GM18870 (cell line): ENCODE data around the gene SNRNP70.
"Not testable (repeated sequence)": the region's sequence is repeated elsewhere in the genome, so short reads cannot be mapped to it uniquely, and the experiment has no call there.

ENCODE experiments used
- ATAC-seq: cut with Tn5 transposase; IDR thresholded peaks from one replicate; pipeline ENCODE4 v1.9.1; 2021; ENCODE audit warnings: moderate library complexity; ENCODE audit not compliant: unreplicated experiment

The SNRNP70 gene, protein sequence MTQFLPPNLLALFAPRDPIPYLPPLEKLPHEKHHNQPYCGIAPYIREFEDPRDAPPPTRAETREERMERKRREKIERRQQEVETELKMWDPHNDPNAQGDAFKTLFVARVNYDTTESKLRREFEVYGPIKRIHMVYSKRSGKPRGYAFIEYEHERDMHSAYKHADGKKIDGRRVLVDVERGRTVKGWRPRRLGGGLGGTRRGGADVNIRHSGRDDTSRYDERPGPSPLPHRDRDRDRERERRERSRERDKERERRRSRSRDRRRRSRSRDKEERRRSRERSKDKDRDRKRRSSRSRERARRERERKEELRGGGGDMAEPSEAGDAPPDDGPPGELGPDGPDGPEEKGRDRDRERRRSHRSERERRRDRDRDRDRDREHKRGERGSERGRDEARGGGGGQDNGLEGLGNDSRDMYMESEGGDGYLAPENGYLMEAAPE

DNA sequence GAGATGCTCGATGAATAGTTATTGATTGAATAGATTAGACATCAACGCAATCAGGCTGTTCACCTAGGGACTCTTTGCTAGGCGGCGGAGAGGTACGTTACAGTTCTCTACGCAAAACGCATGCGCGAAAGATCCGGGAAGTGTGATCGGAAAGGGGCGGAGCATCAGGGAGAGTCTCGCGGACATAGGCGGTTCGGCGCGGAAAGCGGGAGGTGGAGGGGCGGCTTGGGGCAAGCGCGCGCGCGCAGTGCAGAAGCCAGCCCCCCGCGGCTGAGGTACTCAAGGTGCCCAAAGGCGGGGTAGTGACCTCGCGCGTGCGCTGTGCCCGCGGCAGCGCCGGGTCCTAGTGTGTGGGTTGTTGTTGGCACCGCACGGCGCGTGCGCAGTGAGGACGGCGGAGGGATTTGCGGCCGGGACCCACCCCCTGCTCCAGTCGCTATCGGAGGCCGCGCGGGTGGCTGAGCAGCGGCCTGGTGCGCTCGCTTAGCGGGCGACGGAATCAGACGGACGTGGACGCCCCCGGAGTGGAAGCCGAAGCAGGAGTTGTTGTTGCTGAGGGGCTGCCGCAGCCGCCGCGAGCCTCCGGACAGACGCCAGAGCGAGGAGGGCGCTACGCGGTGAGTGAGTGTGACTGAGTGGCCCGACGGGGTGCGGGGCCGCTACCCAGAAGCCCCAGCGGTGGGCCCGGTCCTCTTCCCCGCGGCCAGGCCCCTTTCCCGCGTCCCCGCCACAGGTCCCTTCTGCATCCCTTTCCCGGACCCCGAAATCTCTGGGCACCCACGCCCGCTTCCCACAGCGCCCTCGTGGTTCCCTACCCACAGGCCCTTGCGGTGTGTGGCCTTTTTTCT, at the start of gene SNRNP70:
Gene SNRNP70 (plus strand): TSS at position 432 of the 848 bp plus-strand sequence. CDS start 964 bp downstream, outside the sequence.
- peak; percentile 79 for ATAC-seq

- not testable (repeated sequence) for ATAC-seq
Measured at GRCh38 chr19:49036815-49037214, 48.4 kb upstream of the SNRNP70 start, which contains the start of gene CGB1. TSS of gene CGB1 (minus strand) at chr19:49036895. CDS start at chr19:49036711, 184 bp downstream.

DNA sequence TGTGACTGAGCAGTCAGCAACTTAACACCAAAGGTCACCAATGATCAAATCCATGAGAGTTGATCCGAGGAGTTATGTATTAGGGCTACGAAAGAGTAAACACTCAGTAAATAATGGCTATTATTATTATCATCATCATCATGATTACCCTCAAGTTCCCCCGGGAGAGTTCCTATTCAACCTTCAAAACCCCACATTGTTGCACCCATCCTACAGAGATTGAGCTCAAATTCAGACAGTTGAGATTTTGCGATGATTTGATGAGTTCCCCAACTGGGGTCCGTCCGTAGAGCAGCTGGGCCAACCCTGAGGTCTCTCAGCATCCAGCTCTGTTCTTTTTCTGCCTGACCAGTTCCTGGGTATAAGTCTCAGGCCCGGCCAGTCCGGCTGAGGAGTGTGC, 47.1 kb upstream of the SNRNP70 start:
- ATAC-seq = not testable (repeated sequence)

GRCh38 chr19:49038557-49039276, 46.5 kb upstream of the SNRNP70 start:
- ATAC-seq = not testable (repeated sequence)

GRCh38 chr19:49039736-49040135, 45.5 kb upstream of the SNRNP70 start:
- ATAC-seq = not testable (repeated sequence)

GRCh38 chr19:49042177-49042576, 43.1 kb upstream of the SNRNP70 start:
- ATAC-seq = no peak

- not testable (repeated sequence) for ATAC-seq
Measured at GRCh38 chr19:49042666-49043065, 42.6 kb upstream of the SNRNP70 start.

GRCh38 chr19:49043548-49043947, 41.7 kb upstream of the SNRNP70 start, which contains the start of gene CGB5:
TSS of gene CGB5 (plus strand) at chr19:49043848. CDS start at chr19:49044210, 362 bp downstream.
- ATAC-seq = not testable (repeated sequence)

DNA sequence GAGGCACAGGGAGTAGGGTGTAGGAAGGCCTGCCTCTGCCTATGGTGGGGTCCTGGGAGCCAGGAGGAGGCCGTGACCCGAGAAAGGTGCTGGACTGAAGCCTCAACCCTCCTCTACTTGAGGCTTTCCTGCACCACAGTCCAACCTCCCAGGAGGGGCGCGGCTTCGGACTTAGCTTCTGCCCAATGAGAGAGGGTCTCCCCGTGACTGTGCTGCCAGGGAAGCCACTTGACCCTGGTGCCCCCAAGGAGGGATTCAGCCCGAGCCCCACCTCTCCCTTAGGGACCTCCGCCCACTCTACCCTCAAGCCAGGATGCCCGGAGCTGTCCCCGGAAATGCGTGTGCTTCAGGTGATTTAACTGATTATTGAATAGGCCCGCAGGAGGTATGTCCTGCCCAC, 36.2 kb upstream of the SNRNP70 start, which contains the start of gene CGB8:
Gene CGB8 (minus strand): TSS at position 101 of the 400 bp plus-strand sequence. CDS start 372 bp downstream, outside the sequence.
- ATAC-seq = not testable (repeated sequence)

- ATAC-seq = not testable (repeated sequence)
Measured at GRCh38 chr19:49049834-49050233, 35.4 kb upstream of the SNRNP70 start.

DNA sequence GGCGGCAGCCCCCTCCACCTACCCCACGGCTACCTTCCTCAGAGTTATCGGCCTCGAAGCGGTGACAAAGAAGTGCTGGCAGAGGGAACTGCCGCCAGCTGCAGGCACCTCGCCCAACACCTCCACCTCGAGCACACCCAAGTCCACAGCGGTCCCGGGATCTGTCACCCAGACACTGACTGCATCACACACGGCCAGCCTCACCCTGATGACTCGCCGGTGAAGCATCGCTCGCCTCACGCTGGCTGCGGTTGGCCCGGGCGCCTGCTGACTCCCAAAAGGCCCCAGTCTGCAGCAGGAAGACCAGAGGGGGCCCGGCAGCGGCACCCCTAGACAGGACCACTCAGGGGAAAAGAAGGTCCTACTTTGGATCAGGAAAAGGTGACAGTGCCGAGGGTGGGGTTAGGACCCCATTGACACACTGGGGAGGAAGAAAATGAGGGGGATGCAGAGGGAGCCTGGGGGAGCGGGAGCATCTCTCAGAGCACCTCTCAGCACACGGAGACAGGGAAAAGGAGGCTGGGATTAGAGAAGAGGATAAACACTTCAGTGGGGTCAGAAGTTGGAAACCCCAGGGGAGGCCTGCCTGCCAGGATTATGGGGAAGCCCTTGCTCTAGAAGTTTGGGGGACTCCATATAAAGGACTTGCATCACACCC, 34.7 kb upstream of the SNRNP70 start:
- ATAC-seq = not testable (repeated sequence)

DNA sequence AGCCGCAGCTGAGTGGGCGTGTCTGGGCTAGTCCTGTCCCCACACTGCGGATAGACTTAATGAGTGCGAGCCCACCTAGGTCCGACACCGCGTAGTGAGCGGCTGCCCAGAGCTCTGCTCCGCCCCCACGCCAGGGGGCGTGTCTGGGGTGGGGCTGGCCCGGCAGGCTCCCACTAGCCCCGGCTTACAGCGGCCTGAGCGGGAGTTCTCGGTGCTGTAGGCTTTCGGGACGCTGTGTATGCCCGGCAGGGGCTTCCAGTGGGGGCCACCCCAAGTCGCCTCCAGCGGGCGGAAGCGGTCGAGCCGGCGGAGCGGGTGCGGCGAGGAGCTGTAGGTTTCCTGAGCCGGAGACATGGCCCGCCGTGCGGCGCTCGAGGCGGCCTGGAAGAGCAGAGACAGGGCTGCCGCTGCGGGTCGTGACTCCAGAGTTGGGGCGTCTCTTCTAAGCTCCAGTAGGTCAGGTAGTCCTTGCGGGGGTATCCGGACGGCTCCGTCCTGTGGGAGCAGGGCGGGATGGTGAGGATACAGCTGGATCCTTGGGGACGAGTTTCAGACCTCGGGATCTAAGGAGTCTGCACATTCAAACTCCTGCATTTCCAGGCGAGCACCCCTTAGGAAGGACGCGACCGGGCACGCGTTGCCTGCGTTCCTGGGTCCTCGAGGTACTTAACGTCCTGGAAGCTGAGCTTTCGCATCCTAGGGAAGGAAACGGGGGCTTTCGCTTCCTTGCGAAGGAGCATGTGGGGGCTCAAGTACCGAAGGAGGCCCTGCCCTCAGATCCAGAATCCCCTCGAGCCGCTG, 28.9 kb upstream of the SNRNP70 start:
- ATAC-seq = no peak

DNA sequence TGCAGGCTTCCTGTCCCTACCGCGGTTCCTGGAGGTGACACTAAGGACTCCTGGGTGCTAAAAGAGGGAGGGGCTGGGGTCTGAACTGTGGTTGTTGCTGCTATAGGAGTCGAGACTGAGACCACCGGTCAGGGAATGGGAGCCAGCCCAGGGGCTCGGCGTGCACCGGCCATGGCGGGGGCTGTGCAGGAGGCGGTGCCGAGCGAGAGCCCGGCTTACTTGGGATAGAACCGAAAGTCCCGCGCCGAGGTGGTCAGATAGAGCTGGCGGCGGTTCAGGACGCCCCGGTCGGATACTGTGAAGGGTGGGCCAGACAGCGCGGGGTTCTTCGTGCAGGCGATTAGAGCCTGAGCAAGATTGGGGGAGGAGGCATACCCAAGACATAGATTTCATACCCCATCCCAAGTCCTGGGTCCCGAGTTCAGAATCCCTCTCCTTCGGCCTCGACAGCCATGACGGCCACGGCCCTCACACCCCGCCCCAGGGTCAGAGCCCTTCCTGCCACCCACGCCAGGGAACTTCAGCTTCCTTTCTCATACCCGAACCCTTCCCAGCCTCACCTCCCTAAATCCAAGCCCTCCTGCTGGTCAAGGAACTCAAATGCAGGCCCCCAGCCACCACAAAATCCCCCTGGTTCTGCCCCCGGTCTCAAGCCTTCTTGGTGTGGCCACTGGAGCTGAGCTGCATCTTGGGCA, 28.2 kb upstream of the SNRNP70 start:
- ATAC-seq = not testable (repeated sequence)

DNA sequence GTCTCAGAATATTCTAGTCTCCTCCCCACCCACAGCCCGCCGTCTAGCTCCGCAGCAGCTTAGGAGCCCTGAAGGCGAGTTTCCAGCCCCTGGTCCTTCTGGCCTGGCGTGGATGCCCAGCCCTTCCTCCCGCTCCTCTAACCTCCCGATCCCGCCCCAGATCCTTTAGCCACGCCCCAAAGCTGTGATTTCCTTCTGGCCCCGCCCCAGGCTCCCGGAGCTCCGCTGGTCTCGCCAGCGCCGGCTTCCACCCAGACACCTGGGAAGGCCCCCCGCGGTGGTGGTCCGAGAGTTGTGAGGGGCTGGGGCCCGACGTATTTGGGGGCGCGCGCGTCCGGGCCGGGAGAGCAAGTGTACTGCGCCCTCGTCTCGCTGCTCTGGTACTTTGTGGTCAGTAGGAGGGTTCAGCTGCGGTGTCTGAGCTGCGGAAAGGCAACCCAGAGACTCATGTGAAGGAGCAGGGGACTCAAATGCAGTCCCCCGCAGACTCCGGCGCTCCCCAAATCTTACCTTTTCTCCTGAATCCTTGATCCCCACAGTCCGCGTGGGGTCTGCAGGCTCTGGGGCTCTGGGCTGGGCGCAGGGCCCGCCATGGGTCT, 27.5 kb upstream of the SNRNP70 start, which contains the start of gene CGB7:
Gene CGB7 (minus strand): TSS at position 114 of the 599 bp plus-strand sequence. CDS start 2,374 bp downstream, outside the sequence.
- ATAC-seq = no peak

GRCh38 chr19:49058562-49058961, 26.7 kb upstream of the SNRNP70 start:
- no peak for ATAC-seq

DNA sequence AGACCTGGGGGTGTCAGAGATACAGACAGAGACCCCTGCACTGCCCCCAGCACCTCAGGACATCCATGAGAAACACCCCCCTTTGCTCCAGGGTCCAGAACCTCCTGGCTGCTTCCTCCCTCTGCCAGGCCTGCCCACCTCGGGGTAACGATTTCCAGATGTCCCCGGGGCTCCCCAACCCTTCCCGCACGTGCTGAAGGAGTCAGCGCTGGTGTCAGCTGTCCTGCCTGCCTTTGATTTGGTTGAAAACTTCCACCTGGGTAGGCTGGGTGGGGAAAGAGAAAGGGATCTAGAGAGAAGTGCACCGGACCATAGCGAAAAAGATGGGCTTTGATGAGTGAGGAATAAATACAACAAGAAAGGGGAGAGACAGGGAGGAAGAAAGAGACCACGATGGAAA, 26.2 kb upstream of the SNRNP70 start:
- no peak for ATAC-seq

DNA sequence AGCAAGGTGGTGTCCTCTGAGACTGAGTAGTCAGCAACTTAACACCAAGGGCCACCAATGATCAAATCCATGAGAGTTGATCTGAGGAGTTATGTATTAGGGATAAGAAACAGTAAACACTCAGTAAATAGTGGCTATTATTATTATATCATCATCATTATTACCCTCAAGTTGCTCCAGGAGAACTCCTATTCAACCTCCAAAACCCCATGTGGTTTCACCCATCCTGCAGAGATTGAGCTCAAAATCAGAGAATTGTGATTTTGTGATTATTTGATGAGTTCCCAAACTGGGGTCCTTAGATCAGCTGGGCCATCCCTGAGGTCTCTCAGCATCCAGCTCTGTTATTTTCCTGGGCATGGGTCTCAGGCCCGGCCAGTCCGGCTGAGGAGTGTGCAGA, 24.3 kb upstream of the SNRNP70 start:
- no peak for ATAC-seq

GRCh38 chr19:49061445-49061844, 23.8 kb upstream of the SNRNP70 start:
- no peak for ATAC-seq
